Suprapubic skin (tissue), 3 donors: ENCODE measurements around the gene AKR1B15.
"Not testable (repeated sequence)": the region's sequence is repeated elsewhere in the genome, so short reads cannot be mapped to it uniquely, and the experiment has no call there.

Experiments used
- EP300 ChIP-seq: sonication (generic); formaldehyde crosslinking; IDR thresholded peaks from one replicate; pipeline ENCODE4 v1.6.1; 2017; ENCODE audit warnings: antibody characterized with exemption
- POLR2A ChIP-seq, 2 donors: fragments of 450-650 bp; IDR thresholded peaks; one replicate each; pipeline ENCODE4 v1.6.1; 2017; ENCODE audit warnings: antibody characterized with exemption in 2 of 2, mild to moderate bottlenecking in 2 of 2, moderate library complexity in 2 of 2
- TF ChIP-seq, protein P1 (sequence below), 2 donors: fragments of 200-600 bp in 1 of 2; fragments of 450-650 bp in 1 of 2; sonication (generic) in 1 of 2; IDR thresholded peaks; one replicate each; pipeline ENCODE4 v1.5.1; 2016 to 2019; ENCODE audit warnings: antibody characterized with exemption in 2 of 2, mild to moderate bottlenecking in 1 of 2, moderate library complexity in 1 of 2

DNA sequence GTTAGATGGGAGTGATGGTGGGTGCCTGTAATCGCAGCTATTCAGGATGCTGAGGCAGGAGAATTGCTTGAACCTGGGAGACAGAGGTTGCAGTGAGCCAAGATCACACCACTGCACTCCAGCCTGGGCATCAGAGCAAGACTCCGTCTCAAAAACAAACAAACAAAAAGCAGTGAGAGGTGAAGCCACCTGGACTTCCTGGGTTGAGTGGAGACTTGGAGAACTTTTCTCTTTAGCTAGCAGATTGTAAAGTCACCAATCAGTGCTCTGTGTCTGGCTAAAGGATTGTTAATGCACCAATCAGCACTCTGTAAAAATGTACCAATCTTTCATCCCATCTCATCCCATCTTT lies 14.5 kb downstream of the AKR1B15 start:
- TF ChIP-seq, protein P1, sequence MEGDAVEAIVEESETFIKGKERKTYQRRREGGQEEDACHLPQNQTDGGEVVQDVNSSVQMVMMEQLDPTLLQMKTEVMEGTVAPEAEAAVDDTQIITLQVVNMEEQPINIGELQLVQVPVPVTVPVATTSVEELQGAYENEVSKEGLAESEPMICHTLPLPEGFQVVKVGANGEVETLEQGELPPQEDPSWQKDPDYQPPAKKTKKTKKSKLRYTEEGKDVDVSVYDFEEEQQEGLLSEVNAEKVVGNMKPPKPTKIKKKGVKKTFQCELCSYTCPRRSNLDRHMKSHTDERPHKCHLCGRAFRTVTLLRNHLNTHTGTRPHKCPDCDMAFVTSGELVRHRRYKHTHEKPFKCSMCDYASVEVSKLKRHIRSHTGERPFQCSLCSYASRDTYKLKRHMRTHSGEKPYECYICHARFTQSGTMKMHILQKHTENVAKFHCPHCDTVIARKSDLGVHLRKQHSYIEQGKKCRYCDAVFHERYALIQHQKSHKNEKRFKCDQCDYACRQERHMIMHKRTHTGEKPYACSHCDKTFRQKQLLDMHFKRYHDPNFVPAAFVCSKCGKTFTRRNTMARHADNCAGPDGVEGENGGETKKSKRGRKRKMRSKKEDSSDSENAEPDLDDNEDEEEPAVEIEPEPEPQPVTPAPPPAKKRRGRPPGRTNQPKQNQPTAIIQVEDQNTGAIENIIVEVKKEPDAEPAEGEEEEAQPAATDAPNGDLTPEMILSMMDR (IDR thresholded peaks at IDR 0.05) = not testable (repeated sequence)
- TF ChIP-seq EP300; POLR2A (IDR thresholded peaks at IDR 0.05): not testable (repeated sequence)
